Activated CD4-positive, alpha-beta T cell treated with anti-CD3 and anti-CD28 coated beads for 36 hours (primary cell): Measurements from ENCODE around the gene NIN. TPM values are rescaled to one million over a fixed set of nuclear protein-coding genes. Genes with fewer than 3 reads are reported as not detected.

Source experiments
- ATAC-seq: fragments of 200-7000 bp; cut with Tn5 transposase; one replicate; pipeline ENCODE4 v1.10.0; 2021; ENCODE audit warnings: mild to moderate bottlenecking, moderate library complexity
- CTCF ChIA-PET: fragments of 350-600 bp; sonication (Branson Sonifier 250); formaldehyde crosslinking; loops from one replicate; lab custom pipeline; 2021; ENCODE audit warnings: antibody characterized with exemption; lab: Charles Lee
- POLR2A ChIA-PET: fragments of 350-600 bp; sonication (Branson Sonifier 250); formaldehyde crosslinking; loops from one replicate; lab custom pipeline; 2021; ENCODE audit warnings: antibody characterized with exemption, inconsistent platforms; lab: Charles Lee
- DNase-seq: peaks from one replicate; pipeline ENCODE4 v3.0.0-alpha.2; 2020
- H3K27ac Mint-ChIP-seq: one replicate; pipeline ENCODE4 v1.8.0; 2021; ENCODE audit warnings: mixed read lengths
- H3K27me3 Mint-ChIP-seq: one replicate; pipeline ENCODE4 v1.8.0; 2021; ENCODE audit warnings: mixed read lengths
- H3K36me3 Mint-ChIP-seq: one replicate; pipeline ENCODE4 v1.8.0; 2021; ENCODE audit warnings: low read depth, mixed read lengths
- H3K4me1 Mint-ChIP-seq: one replicate; pipeline ENCODE4 v1.8.0; 2021; ENCODE audit warnings: mixed read lengths
- H3K4me3 Mint-ChIP-seq: one replicate; pipeline ENCODE4 v1.8.0; 2021; ENCODE audit warnings: mild to moderate bottlenecking, moderate library complexity, mixed read lengths
- H3K9me3 Mint-ChIP-seq: one replicate; pipeline ENCODE4 v1.8.0; 2021; ENCODE audit warnings: low read depth, mixed read lengths
- intact Hi-C, 2 experiments: fragments of 100-400 bp; cut with DNase I in 1 of 2; cut with micrococcal nuclease in 1 of 2; formaldehyde crosslinking; loops; one replicate each; pipeline versions ENCODE4 v1.14.2 to v1.15.1; 2022 to 2024; cut with DNase I, micrococcal nuclease
- total RNA-seq, 2 experiments: library from RNA; stranded (reverse); gene quantifications; one replicate each; pipeline ENCODE4 v1.2.3, GENCODE V29; 2021

Gene NIN
- total RNA-seq, 2 experiments from 2014 or later, result 47.5 to 53.8 TPM

GRCh38 chr14:50792634-50793068 lies 38.3 kb downstream of the NIN start:
- POLR2A ChIA-PET, result no interaction called here
- ATAC-seq (peak; percentile 42), DNase-seq (no peak)
- H3K27me3 Mint-ChIP-seq, result no peaks in the 10 kb centered on the region
- no peaks in the 10 kb centered on the region for H3K9me3 Mint-ChIP-seq
- peak overlapping the region; percentile 53 for H3K4me3 Mint-ChIP-seq
- intact Hi-C loops, result no loop called here
- H3K36me3 Mint-ChIP-seq, result peaks cover 35% of the 10 kb centered on the region
- peaks cover 71% of the 10 kb centered on the region for H3K4me1 Mint-ChIP-seq
- peak overlapping the region; percentile 91 for H3K27ac Mint-ChIP-seq
- CTCF ChIA-PET, result interaction anchor here (0.7 to 13.9 kb wide), 11 partner anchors 9 to 210 kb away, joined by 3 to 119 read pairs (median 3); no protein-coding TSS in a partner anchor

- H3K4me3 Mint-ChIP-seq, result peak overlapping the region; percentile 53
- no peaks in the 10 kb centered on the region for H3K27me3 Mint-ChIP-seq
- intact Hi-C loops, result no loop called here
- H3K9me3 Mint-ChIP-seq, result no peaks in the 10 kb centered on the region
- peak overlapping the region; percentile 91 for H3K27ac Mint-ChIP-seq
- POLR2A ChIA-PET, result no interaction called here
- CTCF ChIA-PET, result interaction anchor here (0.7 to 13.9 kb wide), 12 partner anchors 10 to 471 kb away, joined by 3 to 119 read pairs (median 3); no protein-coding TSS in a partner anchor
- ATAC-seq (peak; percentile 58), DNase-seq (peak; percentile 37)
- peaks cover 72% of the 10 kb centered on the region for H3K4me1 Mint-ChIP-seq
- H3K36me3 Mint-ChIP-seq, result peaks cover 36% of the 10 kb centered on the region
Measured at GRCh38 chr14:50792051-50792477, 38.9 kb downstream of the NIN start.

- POLR2A ChIA-PET, result no interaction called here
- Mint-ChIP-seq H3K4me3 (peak overlapping the region; percentile 53), H3K36me3 (peaks cover 37% of the 10 kb centered on the region), H3K27ac (peak overlapping the region; percentile 91), H3K27me3 (no peaks in the 10 kb centered on the region), H3K9me3 (no peaks in the 10 kb centered on the region), H3K4me1 (peaks cover 79% of the 10 kb centered on the region)
- intact Hi-C loops, result no loop called here
- CTCF ChIA-PET, result interaction anchor here (0.6 to 13.9 kb wide), 8 partner anchors 12 to 1204 kb away, joined by 3 to 119 read pairs (median 4); no protein-coding TSS in a partner anchor
- ATAC-seq, result no peak
- DNase-seq, result no peak
Measured at GRCh38 chr14:50791201-50791600, 39.8 kb downstream of the NIN start.

GRCh38 chr14:50790589-50790988 lies 40.4 kb downstream of the NIN start:
- H3K4me3 Mint-ChIP-seq, result no peak overlapping the region
- H3K27me3 Mint-ChIP-seq, result no peaks in the 10 kb centered on the region
- peaks cover 37% of the 10 kb centered on the region for H3K36me3 Mint-ChIP-seq
- intact Hi-C loops, result no loop called here
- H3K9me3 Mint-ChIP-seq, result no peaks in the 10 kb centered on the region
- H3K27ac Mint-ChIP-seq, result peak overlapping the region; percentile 40
- CTCF ChIA-PET, result interaction anchor here (0.6 to 13.9 kb wide), 6 partner anchors 12 to 1204 kb away, joined by 3 to 119 read pairs (median 4); no protein-coding TSS in a partner anchor
- DNase-seq (no peak), ATAC-seq (no peak)
- peaks cover 83% of the 10 kb centered on the region for H3K4me1 Mint-ChIP-seq
- POLR2A ChIA-PET, result no interaction called here

- Mint-ChIP-seq H3K4me1 (peaks cover 78% of the 10 kb centered on the region), H3K36me3 (peaks cover 27% of the 10 kb centered on the region), H3K9me3 (no peaks in the 10 kb centered on the region), H3K27ac (peak overlapping the region; percentile 84), H3K27me3 (no peaks in the 10 kb centered on the region), H3K4me3 (peak overlapping the region; percentile 32)
- peak; percentile 75 for ATAC-seq
- ChIA-PET CTCF (interaction anchor here (0.9 to 13.9 kb wide), 12 partner anchors 11 to 992 kb away, joined by 3 to 119 read pairs (median 4); no protein-coding TSS in a partner anchor), POLR2A (interaction anchor here (0.6 to 1.6 kb wide), 8 partner anchors 9 to 110 kb away, joined by 3 to 9 read pairs (median 3); no protein-coding TSS in a partner anchor)
- no peak for DNase-seq
- intact Hi-C loops, result loop anchor here (1.0 to 2.0 kb wide), 6 partner anchors 25 to 73 kb away; partner anchors contain the start of gene NIN (in 2 of the 2)
Measured at GRCh38 chr14:50786751-50787464, 44.1 kb downstream of the NIN start.

GRCh38 chr14:50785457-50786063 lies 45.4 kb downstream of the NIN start:
- intact Hi-C loops, result loop anchor here (1.0 to 2.0 kb wide), 4 partner anchors 23 to 59 kb away; partner anchors contain the start of gene NIN (in 2 of the 2)
- Mint-ChIP-seq H3K27ac (peak overlapping the region; percentile 6), H3K4me3 (no peak overlapping the region), H3K9me3 (no peaks in the 10 kb centered on the region), H3K27me3 (no peaks in the 10 kb centered on the region), H3K4me1 (peaks cover 66% of the 10 kb centered on the region), H3K36me3 (peaks cover 20% of the 10 kb centered on the region)
- ChIA-PET POLR2A (interaction anchor here (0.6 to 1.8 kb wide), 3 partner anchors 44 to 1140 kb away, joined by 3 to 4 read pairs (median 3); no protein-coding TSS in a partner anchor), CTCF (interaction anchor here (0.6 to 13.9 kb wide), 15 partner anchors 8 to 438 kb away, joined by 3 to 119 read pairs (median 3); no protein-coding TSS in a partner anchor)
- DNase-seq (no peak), ATAC-seq (no peak)

GRCh38 chr14:50784683-50785456 lies 46.1 kb downstream of the NIN start:
- no peaks in the 10 kb centered on the region for H3K27me3 Mint-ChIP-seq
- ChIA-PET CTCF (interaction anchor here (0.6 to 13.9 kb wide), 12 partner anchors 9 to 464 kb away, joined by 3 to 119 read pairs (median 3); no protein-coding TSS in a partner anchor), POLR2A (interaction anchor here (0.5 to 1.8 kb wide), 2 partner anchors 22 to 45 kb away, joined by 4 to 5 read pairs; no protein-coding TSS in a partner anchor)
- no peaks in the 10 kb centered on the region for H3K9me3 Mint-ChIP-seq
- H3K4me3 Mint-ChIP-seq, result no peak overlapping the region
- ATAC-seq, result peak; percentile 27
- DNase-seq, result peak; percentile 34
- intact Hi-C loops, result no loop called here
- H3K4me1 Mint-ChIP-seq, result peaks cover 63% of the 10 kb centered on the region
- peaks cover 17% of the 10 kb centered on the region for H3K36me3 Mint-ChIP-seq
- H3K27ac Mint-ChIP-seq, result peak overlapping the region; percentile 27

GRCh38 chr14:50783563-50783962 lies 47.4 kb downstream of the NIN start:
- no peak for DNase-seq
- intact Hi-C loops, result no loop called here
- Mint-ChIP-seq H3K4me1 (peaks cover 61% of the 10 kb centered on the region), H3K27ac (no peak overlapping the region), H3K36me3 (peaks cover 8% of the 10 kb centered on the region), H3K9me3 (no peaks in the 10 kb centered on the region), H3K27me3 (no peaks in the 10 kb centered on the region), H3K4me3 (no peak overlapping the region)
- POLR2A ChIA-PET, result no interaction called here
- ATAC-seq, result no peak
- CTCF ChIA-PET, result interaction anchor here (0.9 to 5.2 kb wide), 2 partner anchors 13 to 77 kb away, joined by 3 to 44 read pairs; no protein-coding TSS in a partner anchor

GRCh38 chr14:50780393-50780792 lies 50.6 kb downstream of the NIN start:
- Mint-ChIP-seq H3K9me3 (no peaks in the 10 kb centered on the region), H3K36me3 (peaks cover 10% of the 10 kb centered on the region), H3K4me1 (peaks cover 38% of the 10 kb centered on the region), H3K27me3 (no peaks in the 10 kb centered on the region), H3K27ac (peak overlapping the region; percentile 40), H3K4me3 (no peak overlapping the region)
- DNase-seq (no peak), ATAC-seq (no peak)
- POLR2A ChIA-PET, result no interaction called here
- CTCF ChIA-PET, result interaction anchor here (0.6 to 3.0 kb wide), 4 partner anchors 40 to 238 kb away, joined by 3 to 14 read pairs (median 4); no protein-coding TSS in a partner anchor
- intact Hi-C loops, result no loop called here

GRCh38 chr14:50778721-50779483 lies 52.1 kb downstream of the NIN start:
- H3K9me3 Mint-ChIP-seq, result no peaks in the 10 kb centered on the region
- intact Hi-C loops, result loop anchor here (1.0 to 10.0 kb wide), 9 partner anchors 81 to 457 kb away; partner anchors contain the start of gene SAV1 (in 1 of the 2)
- no peaks in the 10 kb centered on the region for H3K27me3 Mint-ChIP-seq
- ATAC-seq, result no peak
- peaks cover 18% of the 10 kb centered on the region for H3K36me3 Mint-ChIP-seq
- no peak overlapping the region for H3K27ac Mint-ChIP-seq
- POLR2A ChIA-PET, result interaction anchor here (1.3 kb wide), 1 partner anchor 82 kb away, joined by 3 read pairs; no protein-coding TSS in a partner anchor
- H3K4me1 Mint-ChIP-seq, result peaks cover 36% of the 10 kb centered on the region
- CTCF ChIA-PET, result interaction anchor here (0.6 to 9.7 kb wide), 26 partner anchors 12 to 933 kb away, joined by 3 to 168 read pairs (median 5); no protein-coding TSS in a partner anchor
- H3K4me3 Mint-ChIP-seq, result no peak overlapping the region
- no peak for DNase-seq
